DMS 273 (cell line): ENCODE data around the gene SYNDIG1.
A peak's percentile ranks its signal among the peaks of the same experiment; 100 is the strongest.
"Not testable (repeated sequence)": the region's sequence is repeated elsewhere in the genome, so short reads cannot be mapped to it uniquely, and the experiment has no call there.

Experiments used
- DNase-seq: peaks from one replicate; lab custom pipeline; 2025; ENCODE audit not compliant: unreplicated experiment; lab: John Stamatoyannopoulos, UW

Gene SYNDIG1

DNA sequence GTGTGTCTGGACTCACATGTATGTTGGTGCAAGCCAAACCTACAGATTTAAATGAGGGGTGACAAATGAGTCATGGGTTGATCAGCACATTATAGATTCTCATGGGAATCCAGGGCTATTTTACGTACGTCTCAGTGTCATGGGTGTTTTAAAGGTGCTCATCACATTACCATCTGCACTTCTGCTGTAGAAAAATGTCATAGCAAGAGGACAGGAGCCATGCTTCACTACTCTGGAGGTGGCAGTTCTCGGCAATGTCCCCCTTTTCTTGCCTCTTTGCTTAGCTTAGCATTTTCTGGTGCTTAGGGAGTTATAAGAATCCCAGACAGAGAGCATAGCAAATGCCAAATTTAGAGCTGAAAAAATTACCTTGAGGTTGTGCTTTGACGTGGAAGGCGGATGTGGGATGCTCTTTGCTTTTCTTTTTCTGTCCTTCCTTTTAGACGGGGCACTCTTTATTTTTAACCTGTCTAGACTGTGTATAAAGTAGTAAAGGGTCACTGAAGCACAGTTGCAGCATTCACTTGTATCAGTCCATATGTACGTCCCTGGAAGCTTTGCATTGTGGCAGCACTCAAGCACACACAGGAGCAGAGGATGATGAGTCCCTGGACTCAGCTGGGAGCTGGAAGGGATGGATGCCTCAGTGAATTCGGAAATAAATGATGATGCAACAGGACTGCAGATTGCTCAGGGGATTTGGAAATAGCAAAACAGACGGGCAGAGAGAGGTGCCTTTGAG is 139.7 kb downstream of the SYNDIG1 start:
- no peak for DNase-seq

DNA sequence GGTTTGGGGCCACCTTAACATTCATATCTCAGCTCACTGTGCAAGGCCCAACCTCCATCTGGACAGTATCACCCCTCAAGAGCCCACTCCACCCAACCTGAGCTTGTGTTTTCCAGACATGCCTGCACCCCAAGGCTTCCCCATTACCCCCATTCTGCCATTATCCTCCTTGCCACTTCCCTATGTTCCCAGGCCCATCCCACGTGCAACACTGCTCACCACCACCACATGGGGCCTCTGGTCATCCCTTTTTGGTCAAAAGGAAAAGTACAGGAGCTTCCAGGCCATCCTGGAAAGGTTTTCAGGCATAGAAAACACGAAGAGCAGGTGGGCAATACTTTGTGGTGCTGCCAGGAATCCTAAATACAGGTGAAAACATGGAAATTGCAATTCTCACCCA is 140.3 kb downstream of the SYNDIG1 start:
- no peak for DNase-seq

DNA sequence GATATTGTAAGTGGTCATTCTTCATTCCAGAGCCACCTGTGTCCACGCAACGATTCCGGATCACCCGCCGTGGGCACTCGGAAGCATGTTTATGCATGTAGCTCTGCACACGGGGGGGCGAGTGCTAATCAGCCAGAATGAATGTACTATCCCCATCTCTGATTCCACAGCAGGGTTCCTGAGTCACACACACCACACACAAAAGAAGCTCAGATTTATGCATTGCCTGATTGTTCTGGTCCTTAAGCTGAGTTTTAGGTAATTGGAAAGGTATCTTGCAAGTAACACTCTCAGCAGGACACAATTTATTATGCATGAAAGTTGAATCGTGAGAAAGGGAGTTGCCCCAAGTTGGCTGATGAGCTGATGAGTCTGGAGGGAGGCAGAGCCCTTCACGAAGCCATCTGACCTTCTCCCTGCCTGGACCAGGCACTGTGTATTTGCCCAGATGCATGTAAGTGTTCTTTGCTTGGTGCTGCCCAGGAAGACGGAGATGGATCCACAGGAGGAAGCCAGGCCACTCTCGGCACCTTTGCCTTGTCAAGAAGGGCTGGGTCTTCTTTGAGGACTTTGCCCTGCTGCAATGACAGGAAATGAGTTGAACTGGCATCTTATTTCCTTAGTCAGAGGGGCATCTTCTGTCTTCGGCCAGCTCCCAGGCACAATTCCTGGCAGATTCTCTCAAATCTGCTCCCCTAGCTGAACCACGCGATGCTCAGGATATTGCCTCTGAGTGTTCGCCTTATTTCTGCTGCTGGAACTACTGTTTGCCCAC is 141.1 kb downstream of the SYNDIG1 start:
- DNase-seq: no peak

DNA sequence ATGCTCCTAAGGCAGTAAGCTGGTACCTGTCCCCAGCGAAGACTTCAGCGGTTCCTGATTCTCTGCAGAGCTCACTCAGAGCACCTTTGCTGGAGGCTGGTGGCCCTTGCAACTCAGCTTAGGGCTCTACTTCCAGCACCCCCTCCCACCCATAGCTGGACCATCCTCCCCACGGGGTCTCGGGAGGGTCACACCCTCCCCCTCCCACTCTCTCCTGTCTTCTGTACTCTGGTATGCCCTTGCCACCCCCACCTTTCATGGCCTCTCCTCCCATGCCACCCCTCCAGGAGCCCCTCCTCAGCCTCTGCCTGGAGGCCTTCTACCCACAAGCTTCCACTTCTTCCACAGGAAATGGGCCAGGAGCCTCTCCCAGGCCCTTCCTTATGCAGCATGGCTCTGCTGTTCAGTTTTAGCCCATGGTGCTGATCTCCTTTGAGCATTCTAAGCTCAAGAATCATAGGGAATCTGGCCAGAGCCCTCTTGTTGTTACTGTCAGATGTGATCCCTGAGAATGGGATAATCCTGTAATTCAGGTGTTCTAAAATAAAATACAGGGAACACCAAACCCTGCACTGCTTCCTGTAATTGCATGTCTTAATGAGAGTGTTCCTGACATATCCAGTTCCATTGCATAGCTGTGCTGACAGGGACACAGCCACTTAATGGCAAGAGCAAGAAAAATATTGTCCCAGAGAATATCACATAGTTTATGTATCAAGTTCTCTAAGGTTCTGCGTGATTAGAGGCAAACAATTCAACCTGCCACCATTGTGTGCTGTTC is 142.1 kb downstream of the SYNDIG1 start:
- no peak for DNase-seq

DNA sequence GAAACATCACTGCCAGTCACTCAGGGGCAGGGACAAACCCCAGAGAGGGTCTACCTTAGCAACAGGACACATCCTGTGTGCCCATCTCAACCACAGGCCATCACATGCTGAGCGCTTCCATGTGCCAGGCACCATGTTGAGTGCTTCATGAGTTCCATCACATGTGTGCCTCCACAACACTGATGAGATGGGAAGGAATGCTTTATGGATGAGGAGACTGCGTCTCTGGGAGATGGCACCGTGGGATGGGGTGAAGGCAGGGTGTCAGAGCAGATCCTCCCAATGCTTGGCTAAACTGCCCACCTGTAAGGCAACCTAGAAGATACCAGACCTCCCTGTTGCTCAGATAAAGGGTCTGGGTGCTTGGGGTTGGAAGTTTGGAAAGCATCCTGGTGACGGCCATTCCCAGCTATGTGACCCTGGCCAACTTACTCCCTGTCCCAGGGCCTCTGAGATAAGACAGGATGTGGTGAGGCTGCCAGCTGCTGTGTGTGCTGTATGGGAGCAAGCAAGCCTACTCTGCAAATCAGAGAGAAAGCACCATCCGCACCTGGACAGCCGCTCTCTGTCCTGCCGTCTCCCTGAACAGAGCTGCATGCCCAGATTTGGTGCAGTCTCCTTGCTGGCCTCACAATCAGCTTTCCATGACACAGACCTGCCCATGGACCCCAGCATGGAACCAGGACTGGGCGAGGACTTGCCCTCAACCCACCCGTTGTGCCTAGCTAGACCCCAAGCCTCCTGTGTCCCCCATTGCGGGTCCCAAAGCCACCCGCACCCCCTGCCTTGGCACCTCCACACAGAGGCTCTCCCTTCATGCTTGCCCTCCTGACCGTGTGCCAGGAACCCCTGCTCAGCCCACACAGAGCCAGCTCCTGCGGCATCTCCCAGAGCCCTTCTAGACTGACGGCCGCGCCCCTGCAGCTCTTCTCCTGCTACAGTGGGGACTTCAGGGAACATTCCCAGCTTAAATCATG is 143.7 kb downstream of the SYNDIG1 start:
- no peak for DNase-seq

DNA sequence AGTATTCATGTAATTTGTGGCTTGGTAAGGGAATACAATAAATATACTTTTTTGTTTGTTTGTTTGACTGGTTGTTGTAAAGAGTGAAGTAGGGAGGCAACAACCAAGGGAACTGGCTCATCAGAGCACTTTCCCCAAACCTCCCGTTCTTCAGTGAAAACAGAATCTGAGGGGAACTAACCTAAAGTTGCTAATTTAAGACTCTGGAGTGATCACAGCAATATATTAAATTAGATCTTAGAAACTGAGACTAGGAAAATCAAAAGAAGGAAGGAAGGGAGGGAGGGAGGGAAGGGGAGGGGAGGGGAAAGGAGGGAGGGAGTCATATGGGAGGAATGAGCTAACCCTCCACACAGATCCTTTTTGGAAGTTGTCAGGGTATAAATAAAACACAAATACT is 144.9 kb downstream of the SYNDIG1 start:
- DNase-seq: no peak

DNA sequence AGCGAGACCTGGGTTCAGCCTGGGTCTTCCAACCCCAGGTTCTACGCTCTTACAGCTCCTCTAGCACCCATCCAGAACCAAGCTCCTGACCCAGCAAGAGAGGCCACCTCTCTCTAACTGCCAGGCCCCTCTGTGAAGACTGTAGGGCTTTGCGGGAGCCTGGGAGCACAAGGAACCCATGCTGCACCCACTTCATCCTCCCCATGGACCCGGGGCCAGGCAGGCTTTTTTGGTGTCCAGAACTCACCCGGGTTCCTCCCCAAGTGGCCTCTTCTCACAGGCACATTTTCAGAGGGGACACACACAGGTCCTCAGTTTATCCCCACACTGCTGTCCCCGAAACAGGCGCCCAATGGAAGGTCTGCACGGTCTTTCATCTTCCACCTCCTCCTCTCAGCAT is 145.9 kb downstream of the SYNDIG1 start:
- DNase-seq: no peak

DNA sequence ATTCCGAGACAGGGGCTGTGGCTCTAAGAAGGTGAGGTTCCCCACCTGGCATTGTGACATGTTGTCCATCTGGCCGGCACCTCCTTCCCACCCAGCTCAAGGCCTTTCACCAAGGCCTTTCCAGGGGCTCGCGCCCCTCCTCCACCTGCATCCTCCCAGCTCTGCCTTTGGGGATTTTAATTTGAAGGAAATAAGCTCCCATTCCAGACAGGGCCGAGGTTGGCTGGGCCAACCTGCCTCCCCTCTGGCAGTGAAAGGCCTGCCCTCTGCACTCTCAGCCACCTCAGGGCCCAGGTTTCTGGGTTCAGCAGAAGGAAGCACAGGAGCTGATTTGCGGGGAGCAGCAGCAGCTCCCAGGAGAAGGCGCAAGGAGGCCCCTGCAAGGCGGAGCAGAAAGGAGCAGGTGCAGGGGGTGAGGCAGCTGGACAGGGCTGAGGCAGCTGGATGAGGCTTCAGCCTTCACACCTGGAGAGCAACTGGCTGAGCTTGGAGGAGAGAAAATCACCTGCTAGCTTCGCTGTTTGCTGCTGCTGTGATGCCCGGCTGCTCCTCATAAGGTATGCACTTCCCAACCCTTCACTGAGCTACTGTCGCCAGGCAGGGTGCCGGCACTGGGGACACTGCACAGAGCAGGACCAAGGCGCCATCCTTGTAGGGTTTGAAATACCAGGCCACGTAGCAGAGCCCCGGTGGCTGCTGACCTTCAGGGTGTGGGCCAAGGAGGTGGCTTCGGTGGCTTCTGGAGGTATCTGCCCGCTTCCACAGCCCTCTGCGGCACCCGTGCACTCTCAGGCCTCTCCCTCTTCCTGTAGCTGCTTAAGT is 147.0 kb downstream of the SYNDIG1 start:
- no peak for DNase-seq

DNA sequence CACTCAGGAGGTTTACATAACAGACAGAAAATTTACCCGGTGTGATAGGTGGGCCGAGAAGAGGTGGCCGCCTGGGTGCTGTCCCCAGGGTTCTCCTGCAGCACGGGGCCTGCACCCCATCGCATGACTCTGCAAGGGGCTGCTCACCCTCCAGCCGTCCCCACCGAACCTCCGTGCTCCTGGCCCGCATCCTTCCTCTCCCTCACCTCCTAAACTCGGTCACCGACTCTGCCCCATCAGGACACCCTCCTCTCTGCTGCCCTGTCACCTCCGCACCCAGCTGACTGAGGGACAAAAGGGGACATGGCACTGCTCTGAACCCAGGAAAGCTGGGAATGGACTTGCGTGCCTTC is 147.6 kb downstream of the SYNDIG1 start:
- no peak for DNase-seq

DNA sequence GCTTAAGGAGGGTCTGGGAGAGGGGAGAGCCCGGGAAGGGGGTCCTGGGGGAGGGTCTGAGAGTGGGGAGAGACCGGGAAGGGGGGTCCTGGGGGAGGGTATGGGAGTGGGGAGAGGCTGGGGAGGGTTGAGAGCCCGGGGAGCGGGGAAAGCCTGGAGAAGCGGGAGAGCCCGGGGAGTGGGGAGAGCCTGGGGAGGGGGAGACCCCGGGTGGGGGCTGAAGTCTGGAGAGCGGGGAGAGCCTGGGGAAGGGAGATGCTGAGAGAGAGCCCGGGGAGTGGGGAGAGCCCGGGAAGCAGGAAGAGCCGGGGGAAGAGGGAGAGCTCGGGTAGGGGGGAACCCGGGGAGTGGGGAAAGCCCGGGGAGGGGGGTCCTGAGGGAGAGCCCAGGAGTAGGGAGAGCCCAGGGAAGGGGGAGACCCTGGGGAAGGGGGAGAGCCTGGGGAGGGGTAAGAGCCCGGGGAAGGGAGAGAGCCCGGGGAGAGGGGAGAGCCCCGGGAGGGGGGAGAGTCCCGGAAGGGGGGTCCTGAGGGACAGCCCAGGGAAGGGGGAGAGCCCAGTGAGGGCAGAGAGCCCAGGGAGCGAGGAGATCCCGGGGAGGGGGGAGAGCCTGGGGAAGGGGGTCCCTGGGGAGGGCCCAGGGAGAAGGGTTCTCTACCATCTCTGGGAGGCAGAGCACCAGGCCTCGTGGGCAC is 148.5 kb downstream of the SYNDIG1 start:
- no peak for DNase-seq

DNA sequence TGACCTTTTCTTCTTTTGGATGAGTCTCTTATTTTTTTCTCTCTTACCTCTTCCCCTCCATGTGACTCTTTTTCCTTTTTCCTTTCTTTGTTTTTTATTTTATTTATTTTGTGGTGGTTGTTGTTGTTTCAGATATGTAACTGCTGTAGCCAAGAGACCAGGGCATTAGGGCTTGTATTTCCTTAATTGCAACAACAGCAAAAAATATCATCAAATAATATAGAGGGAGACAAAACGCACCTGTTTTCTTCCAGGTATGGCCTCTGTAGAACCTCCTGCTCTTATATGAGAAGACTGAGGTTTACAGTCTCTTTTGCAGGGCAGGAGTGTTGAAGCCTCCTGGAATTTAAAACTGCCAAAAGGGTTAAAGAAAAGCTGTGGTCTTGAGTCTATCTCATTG is 149.3 kb downstream of the SYNDIG1 start:
- no peak for DNase-seq

DNA sequence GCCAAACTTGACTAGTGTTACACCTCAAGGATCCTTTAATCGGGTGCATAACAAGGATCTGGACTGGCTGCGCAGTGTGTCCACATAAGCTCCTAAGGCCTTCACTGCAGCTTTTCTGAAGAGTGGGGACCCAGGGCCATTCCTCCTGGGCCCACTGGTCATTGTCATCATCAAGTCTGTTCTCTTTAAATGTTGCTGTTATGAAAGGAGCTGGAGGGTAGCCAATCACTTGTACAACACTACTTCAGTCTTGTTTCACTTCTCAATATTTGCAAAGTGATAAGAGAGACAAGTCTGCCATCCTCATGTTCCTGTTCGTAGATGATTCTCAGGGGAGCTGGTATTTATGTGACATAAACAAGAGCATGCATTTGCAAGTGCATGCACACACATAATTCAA is 149.8 kb downstream of the SYNDIG1 start:
- DNase-seq: no peak

DNA sequence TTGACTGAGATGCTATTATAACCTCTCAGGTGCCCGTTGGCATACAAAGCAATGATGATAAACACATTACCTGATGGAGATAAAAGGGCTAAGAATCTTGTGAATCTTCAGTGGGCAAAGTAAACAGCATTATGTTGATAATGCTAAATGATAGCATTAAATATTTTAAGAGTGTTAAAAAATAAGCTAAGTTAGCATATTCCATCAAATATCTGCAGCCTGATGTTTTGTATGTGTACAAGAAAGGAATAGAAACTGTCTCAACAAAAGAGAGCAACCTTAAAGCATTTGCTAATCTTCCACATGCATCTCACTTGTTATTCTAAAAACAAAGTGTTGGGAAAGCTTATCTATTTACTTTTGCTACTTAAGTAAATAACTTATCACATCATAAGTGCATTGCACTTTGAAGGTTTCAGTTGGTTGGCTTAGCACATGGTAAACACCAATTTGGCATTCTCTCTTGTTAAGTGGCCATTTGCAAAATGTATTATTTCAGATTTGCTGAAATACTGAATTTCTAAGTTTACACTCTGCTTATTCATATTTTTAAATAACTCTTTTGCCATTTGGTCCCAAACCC is 151.6 kb downstream of the SYNDIG1 start:
- no peak for DNase-seq

DNA sequence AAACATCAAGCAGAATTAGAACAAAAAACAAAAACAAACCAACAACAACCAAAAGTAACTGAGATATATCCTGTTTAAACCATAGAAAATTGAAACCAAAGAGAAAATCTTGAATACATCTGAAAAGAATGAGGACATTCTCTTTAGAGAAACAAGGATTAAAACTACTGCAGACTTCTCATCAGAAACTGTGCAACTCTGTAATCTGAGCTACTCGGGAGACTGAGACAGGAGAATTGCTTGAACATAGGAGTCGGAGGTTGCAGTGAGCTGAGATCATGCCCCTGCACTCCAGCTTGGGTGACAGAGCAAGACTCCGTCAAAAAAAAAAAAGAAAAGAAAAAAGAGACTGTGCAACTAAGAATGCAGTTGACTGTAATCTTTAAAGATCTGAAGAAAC is 153.4 kb downstream of the SYNDIG1 start:
- no peak for DNase-seq

DNA sequence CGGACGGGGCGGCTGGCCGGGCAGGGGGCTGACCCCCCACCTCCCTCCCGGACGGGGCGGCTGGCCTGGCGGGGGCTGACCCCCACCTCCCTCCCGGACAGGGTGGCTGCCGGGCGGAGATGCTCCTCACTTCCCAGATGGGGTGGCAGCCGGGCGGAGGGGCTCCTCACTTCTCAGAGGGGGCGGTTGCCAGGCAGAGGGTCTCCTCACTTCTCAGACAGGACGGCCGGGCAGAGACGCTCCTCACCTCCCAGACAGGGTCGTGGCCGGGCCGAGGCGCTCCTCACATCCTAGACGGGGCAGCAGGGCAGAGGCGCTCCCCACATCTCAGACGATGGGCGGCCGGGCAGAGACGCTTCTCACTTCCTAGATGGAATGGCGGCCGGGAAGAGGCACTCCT is 156.7 kb downstream of the SYNDIG1 start:
- not testable (repeated sequence) for DNase-seq

DNA sequence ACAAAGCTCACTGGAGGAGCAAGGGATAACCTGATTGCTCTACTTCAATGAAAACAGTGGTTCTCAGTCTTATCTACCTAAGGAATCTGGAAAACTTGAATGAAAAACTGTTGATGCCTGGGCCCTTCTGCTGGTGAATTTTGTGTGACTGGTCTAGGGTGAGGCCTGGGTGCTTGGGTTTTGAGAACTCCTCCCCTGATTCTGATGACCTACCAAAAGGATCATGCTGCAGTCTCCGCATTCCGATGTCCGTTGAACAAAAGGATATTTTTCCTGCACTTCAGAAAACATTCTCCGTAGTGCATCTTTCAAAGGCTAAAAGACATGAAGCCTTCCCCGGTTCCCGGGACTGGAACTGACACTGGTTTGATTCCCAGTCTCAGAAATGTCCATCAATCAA is 157.9 kb downstream of the SYNDIG1 start:
- DNase-seq: no peak

DNA sequence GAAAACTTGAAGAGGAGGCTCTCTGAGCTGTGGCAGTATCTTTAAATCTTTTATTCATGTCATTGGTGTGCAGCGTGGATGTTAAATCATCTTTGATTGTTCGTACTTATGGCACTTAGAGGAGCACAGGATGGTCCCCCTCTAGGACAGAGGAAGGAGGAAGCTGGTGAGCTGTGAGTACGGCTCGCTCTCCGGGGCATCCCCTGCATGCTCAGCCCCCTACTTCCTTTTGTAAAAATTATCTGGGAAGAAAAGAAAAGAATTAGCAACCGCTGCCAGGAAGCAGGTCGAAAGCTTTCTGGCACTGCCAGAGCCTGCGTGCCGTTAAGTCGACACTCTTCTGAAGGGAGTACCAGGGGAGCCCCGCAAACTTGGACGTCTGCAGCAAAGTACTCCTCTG is 158.5 kb downstream of the SYNDIG1 start:
- no peak for DNase-seq

DNA sequence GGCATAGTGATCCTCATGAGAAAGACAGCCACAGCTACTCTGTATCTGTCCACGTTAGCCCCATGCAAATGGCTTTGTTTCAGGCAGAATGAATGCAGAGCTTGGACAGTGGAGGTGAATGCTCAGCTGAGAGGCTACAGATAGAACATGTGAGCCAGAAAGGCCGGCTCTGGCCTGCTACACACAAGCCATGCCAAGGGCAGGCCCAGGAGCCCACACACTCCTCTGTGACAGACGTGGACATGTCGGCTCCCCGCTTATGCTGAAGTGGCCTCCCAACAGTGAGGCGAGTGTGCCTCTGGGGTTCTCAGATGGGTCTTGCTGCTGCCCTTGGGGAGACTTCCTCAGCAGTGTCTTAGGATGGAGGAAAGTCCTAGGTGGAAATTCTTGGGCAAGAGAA is 159.6 kb downstream of the SYNDIG1 start:
- no peak for DNase-seq

DNA sequence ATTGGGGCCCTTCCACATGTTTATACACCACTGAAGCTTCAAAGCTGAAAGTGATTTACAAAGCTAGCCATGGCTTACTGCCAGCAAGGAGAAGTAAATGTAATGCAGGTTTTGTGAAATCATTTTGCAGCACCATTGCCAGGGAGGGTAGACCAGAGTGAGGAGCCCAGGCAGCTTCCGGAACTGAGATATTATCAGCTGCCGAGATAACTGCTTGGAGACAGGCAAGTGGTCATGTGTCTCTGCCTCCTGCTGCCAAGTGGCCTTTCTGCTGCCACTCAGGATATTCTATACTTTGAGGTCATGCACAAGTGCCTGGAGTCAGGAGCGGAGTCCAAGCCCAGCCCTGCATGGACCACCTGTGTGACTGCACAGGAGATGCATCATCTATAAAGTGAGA is 160.2 kb downstream of the SYNDIG1 start:
- DNase-seq: peak; percentile 41
